GM10847 (cell line): ENCODE data around the gene JAKMIP1.

Experiments used
- POLR2A ChIP-seq: IDR thresholded peaks from 2 replicates; pipeline ENCODE4 v1.6.1; 2011; ENCODE audit not compliant: insufficient read length; ENCODE audit errors: extremely low read depth

The JAKMIP1 gene

DNA sequence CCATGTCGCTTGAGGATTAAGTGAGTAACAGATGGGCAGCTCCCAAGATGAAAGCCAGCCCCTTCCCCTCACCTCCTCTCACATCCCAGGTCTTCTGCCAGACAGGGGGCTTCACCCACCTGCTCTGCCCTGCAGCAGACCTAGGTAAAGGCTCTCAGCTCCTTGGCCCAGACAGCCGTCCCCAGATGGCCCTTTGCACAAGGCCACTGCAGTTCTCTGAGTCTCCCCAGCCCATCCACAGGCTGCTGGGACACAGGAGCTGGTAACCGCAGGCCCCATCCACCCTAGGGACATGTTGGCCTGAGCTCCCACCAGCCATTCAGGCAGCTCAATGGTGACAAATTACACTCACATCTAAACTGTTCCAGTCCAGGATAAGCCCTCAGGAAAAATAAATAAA is 197.4 kb downstream of the JAKMIP1 start:
- TF ChIP-seq POLR2A = no peak

DNA sequence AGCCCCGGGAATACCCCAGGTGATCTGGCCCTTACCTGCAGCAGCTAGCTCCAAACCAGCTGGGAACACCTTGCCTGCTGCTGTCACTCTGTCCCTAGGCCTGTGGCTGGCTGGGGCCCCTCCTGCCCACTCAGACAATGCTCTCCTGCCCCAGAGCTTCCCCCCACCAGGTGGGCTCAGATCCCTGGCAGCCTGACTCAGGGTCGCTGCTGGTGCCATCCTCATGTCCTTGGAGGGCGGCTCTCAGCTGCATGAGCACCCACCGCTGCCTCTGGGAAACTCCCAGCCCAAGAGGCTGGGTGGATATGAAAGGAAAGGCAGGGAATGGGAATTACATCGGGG is 197.9 kb downstream of the JAKMIP1 start:
- no peak for TF ChIP-seq POLR2A

DNA sequence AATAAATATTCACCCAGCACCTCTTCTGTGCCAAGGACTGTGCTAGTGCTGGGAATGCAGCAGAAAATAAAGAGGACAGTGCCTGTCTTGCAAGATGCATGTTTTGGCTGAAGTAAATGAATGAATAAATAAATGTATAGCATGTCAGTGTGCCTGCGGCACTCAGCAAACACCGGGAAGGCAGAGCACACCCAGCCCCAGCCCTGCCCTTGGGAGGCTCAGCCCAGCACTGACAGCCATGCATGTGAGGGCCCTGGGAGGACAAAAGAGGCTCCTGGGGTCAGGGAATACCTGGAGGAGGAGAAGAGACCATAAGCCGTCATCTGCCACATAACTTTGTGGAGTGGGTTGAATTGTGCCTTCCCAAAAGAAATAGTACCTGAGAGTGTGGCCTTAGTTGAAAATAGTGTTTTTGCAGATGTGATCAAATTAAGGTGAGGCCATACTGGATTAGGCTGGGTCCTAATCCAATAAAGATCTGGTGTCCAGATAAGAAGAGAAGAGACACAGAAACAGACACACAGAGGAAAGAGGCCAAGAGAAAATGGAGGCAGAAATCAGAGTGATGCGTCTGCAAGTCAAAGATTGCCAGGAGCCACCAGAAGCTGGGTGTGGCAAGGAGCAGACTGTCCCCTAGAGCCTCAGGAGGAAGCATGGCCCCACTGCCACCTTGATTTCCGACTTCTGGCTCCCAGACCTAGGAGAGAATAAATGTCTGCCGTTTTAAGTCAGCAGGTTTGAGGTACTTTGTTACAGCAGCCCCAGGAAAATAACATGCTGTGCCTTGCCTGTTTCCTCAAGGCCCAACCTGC is 198.5 kb downstream of the JAKMIP1 start:
- TF ChIP-seq POLR2A = no peak

DNA sequence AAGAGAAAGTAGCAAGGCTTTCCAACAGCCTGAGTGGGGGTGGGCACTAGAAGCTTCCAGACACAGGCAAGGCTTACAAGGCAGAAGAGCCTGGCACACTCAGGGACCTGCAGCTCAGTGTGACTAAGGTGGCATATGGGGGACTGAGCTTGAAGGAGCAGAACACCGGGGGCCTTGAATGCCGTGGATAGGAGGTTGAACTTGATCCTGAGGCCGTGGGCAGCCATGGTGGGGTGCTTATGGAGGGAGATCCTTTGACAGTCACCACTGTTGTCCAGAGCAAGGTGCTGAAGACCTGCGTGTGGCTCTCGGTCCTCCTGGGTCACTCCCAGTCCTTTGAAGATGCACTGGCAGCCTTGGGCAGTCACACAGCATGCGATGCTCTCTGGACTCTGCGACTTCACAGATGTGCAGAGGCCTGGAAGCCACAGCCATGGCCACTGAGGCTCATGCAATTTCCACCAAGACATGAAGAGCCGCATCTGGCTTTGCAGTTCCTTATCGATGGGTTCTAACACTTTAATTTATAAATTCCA is 200.5 kb downstream of the JAKMIP1 start:
- TF ChIP-seq POLR2A = no peak

DNA sequence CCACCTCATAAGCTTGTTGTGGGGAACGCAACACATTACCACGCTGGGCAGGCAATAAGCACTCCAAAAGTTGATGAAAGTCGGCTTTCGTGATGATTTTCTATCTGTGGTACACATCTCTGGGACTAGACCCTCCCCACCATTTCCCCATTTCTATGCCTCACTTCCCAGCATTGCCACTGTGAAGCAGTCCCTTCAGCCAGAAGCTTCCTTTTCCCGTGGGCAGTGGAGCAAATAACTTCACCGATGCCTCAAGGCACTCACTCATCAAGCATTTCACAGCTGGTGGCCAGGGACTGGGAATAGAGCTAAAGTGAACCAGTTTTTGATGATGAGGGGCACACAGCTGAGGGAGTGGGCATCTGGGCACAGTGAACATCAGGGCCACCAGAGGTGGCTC is 201.0 kb downstream of the JAKMIP1 start:
- TF ChIP-seq POLR2A = no peak

DNA sequence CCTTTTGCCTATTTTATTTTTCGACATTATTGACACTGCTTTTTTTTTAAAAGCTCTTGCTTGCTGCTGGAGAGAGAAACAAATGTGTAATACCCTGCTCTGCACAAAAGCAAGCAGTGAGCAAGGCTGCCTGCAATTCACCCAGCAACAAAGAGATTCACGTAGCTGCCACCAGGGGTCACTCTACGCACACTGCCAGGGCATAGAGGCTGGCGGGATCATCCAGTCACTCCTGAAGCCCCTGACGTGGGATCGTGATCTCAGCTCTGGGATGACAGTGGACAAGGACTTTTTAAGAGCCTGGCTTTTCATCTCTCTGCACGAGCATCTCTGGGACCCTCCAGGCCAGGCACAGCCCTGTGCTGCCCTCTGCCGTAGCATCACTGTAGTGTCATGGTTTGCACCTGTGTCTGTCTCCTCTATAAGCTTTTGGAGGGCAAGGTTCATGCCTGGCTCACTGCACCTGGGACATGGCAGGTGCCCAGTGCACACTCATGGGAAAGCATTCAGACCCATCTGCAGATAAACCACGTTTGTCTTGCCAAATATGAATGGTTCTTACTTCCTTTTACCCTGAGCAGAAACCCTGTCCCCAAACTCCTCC is 201.9 kb downstream of the JAKMIP1 start:
- no peak for TF ChIP-seq POLR2A

DNA sequence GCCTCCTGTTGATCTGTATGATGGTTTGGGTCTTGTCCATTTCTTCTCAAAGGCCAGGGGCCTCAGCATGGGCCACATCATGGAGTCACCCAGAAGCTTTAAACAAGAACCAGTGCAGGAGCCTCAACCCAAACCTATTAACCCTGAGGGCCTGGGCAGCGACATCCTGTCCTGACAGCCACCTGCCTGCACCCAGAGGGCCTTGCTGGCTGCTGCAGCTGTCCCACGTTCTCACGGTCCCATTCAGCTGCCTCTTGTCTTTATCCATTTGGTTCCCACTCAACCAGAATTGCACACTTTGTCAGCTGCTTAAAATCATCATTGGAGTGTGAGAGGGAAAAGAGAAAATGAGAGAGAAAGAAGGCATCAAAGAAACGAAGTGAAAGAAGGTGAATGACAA is 203.7 kb downstream of the JAKMIP1 start:
- no peak for TF ChIP-seq POLR2A

DNA sequence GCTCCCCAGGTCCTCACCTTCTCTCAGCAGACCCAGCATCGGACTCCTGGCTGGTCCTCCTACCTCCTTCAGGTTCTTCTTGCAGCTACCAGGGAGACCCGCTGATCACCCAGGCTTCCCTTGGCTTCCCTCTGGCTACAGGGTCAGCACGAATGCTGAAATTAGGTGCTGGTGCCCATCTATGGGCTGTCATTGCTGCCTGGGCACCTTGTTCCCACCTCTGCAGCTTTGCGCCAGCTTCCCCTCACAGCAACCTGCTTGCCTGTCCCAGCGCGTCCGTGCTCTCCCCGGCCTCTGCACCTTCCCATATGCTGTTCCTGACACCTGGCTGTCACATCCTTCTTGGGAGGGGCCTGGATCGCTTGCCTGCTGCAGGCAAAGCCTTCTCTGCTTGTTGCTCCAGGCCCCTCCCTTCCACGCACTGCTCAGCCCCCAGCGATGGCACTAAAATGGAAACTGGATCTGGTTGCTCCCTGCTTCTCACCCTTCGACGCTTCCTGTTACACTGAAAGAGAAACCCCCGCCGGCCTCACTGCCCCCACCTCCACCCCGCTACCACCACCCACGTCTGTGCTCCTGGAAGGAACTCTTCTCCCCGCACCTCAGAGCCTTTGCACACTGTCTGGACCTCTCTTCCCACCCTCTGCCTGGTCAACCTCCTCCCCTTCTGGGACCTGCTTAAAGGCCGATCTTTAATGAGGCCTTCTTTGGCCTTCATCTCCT is 204.3 kb downstream of the JAKMIP1 start:
- no peak for TF ChIP-seq POLR2A

DNA sequence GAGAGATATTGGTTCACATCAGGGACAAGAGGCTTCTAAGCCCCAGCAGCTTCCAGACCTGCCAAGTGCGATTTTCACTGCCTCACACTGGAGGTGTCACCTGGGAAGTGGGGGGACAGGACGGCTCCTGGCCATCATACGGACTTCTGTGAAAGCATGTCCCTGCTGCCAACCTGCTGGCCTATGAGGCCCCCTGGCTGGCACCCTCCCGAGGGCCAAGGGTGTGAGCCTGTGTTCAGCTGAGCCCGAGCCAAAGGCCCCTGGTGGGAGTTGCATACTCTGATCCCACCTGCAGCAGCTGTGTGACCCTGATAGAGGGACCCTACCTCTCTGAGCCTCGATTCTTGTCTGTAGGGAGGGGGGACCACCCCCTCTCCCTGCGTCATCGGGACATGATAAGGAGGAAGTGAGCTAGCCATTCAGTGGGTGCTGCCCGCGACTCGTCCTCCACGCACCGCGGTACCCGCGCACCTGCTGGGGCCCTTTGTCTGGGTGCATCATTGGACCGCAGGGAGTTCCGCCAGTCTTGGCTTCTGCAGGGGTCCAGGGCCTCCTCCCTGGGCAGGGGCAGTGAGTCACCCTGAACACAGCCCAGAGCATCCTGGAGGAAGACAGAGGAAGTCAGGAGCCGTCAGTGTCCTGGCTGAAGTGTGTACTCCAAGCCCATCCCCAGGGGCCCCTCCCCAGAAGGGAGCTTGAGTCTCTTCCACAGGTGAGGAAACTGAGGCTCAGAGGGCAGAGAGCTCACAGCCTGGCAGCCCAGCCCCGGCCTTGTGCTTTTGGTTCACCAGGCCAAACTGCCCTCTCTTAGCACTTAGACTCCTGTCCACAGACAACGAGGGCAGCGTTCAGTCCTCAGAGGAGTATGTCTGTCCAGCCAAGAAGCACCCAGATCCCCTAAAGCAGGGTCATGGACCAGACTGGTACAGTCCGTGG is 206.2 kb downstream of the JAKMIP1 start:
- no peak for TF ChIP-seq POLR2A

DNA sequence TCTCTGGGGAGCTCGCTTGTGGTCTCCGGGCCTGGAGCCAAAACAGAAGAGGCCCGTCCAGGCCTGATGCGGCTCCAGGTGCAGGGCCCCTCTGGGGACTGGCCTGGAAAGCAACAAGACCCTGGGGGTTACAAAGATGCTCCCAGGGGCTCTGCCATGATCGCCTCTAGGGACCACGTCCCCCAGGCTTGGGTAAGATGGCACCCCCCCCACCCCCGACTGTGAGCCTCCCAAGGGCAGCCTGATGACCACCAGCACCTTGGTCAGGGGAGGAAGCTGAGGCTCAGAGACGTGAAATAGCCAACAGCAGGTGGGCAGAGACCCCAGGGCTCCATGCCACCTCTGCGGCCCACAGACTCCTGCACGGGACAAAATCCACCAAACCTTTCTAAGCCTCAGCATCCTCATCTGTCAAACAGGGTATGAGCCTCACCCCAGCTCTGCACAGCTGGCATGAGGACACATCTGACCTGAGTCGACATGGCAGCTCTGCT is 207.5 kb downstream of the JAKMIP1 start:
- TF ChIP-seq POLR2A = no peak

DNA sequence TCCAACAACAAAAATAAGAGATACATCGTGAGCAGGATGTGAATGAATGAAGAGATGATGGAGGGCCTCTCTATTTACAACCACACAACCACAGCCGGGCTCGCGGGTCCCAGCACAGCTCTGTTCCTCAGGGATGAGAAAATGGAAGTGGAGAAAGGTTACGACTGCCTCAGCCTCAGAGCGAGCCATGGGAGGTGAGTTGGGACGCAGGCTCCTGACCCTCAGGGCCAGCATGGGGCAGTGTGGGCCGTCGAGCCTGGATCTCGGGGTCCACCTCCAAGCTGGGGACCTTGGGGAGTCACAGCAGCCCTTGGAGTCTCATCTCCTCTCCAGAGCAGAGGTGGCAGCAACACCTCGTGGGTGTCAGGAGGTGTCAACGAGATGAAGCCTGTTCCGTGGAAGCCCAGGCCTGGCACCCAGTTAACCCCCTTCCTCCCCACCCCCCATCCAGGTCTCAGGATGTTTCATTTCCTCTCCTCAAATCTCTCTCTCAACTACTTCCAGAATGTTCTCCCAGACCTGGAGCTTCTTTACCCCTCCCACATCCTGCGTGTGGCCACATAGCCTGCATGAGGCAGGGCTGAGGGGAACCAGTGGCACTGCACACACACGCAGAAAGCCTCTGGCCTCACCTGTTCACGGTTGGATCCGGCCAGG is 208.1 kb downstream of the JAKMIP1 start:
- no peak for TF ChIP-seq POLR2A

DNA sequence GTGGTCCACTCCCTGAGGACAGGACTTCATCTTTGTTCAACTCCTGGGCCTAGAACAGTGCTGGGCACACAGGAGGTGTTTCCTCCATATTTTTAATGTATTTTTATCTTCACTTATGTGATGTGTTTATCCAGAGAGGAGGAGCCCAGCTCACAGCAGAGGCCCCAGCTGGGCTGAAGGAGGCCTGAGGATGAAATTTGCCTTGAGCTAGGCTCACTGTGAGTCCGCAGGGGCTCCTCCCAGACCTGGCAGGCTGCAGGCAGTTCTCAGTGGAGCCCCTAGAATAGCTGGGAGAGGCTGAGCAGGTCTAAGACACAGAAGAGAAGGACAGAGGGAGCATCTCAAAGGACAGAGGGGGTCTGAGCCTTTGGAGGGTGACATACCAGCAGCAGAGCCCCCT is 208.9 kb downstream of the JAKMIP1 start:
- no peak for TF ChIP-seq POLR2A

DNA sequence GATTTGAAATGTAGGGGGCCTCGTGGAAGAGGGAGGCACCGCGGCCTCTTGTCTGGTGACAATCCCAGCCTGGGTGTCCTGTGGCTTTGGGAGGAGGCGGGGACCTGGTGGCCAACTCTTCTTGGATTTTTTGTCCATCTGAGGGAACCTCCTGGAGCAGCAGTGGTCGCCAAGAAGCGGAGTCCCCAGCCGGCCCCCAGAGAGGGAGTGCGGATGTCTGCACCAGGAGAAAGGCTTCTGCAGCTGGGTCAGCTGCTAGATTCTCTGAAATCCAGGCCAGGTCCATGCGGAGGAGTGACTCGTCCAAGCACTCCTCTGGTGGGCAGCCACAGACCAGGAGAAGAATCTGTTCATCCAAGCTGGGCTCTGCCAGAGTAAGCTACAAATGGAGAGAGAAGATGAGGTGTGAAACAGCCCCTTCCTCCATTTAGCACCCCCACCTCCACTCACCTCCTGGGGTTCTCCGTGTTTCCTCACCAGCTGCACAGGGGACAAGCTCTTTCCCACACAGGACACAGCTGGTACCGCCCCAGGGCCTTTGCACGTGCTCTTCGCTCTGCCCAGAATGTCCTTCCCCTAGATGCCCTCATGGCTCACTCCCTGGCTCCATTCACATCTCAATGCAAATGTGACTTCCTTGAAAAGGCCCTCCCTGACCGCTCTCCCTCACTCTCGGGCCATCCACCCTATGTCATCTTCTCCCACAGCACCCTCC is 209.7 kb downstream of the JAKMIP1 start:
- no peak for TF ChIP-seq POLR2A
